ENCODE data around the gene UGT1A3.

UGT1A3 gene

DNA sequence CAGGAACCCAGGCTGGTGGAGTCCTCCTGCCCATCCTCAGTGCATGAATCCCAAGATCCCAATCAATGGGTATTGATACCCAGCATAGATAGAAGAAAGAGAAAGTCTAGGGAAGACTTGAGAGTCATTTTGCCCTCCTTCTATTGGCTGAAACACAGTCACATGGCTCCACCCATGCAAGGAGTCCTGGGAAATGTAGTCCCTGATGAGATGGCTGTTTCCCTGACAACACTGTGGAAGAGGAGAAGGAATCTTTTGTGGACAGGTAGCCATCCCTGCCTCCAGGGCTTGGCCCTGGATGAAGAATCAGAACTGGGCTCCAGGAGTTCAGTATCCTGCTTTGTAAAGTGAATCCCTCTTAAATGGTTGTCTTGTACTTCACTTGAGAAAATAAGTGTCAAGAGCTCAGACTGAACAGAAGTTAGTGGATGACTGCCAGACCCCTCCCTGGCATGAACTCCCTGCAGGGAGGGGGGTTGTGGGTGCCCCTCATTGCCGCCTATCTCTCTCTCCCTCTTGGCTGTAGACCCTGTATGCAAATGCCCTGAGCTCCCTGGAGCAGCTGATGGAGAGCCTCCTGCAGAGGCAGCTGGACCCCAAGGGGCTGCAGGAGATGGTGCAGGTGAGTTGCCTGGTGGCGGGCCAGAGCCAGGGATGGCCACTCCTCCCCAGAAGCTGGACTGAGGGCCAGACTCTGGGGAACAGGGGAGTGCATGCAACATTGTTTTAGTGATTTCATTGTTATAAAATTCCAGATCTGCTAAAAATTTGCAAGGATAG, 85.4 kb downstream of the UGT1A3 start:
- Histone ChIP-seq H3K27ac (ENCODE audit: low read depth, low read length) (no peak overlapping the region), H3K9me3 (ENCODE audit: low read length) (no peaks in the 10 kb centered on the region), H3K9ac (ENCODE audit: low read length) (no peak overlapping the region), H3K4me3 (ENCODE audit: low read depth in 1 of 2, low read length in 2 of 2) (no peak overlapping the region), H3K36me3 (ENCODE audit: insufficient read depth, low read length) (no peaks in the 10 kb centered on the region), H3K4me1 (ENCODE audit: insufficient read depth, low read length) (no peaks in the 10 kb centered on the region), H3K27me3 (ENCODE audit: control insufficient read depth in 1 of 2, insufficient read depth in 2 of 2, low read length in 2 of 2) (no peaks in the 10 kb centered on the region)

DNA sequence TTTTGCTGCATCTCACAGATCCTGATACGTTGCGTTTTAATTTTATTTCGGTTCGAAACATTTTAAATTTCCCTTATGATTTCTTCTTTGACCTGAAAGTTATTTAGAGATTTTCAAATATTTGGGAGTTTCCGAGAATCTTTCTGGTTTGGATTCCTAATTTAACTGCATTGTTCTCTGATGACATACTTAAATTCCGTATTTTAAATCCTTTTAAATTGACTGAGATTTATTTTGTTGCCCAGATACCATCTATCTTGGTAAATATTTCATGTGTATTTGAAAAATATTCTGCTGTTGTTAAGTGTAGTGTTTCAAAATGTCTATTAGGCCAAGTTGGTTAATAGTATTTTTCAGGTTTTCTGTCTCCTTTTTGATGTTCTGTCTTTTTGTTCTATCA, 87.0 kb downstream of the UGT1A3 start:
- no peaks in the 10 kb centered on the region for H3K36me3 ChIP-seq (ENCODE audit: insufficient read depth, low read length)
- H3K27ac ChIP-seq (ENCODE audit: low read depth, low read length) = no peak overlapping the region
- no peaks in the 10 kb centered on the region for H3K9me3 ChIP-seq (ENCODE audit: low read length)
- H3K27me3 ChIP-seq (ENCODE audit: control insufficient read depth in 1 of 2, insufficient read depth in 2 of 2, low read length in 2 of 2) = no peaks in the 10 kb centered on the region
- H3K9ac ChIP-seq (ENCODE audit: low read length) = no peak overlapping the region
- H3K4me3 ChIP-seq (ENCODE audit: low read depth in 1 of 2, low read length in 2 of 2) = no peak overlapping the region
- H3K4me1 ChIP-seq (ENCODE audit: insufficient read depth, low read length) = no peaks in the 10 kb centered on the region

DNA sequence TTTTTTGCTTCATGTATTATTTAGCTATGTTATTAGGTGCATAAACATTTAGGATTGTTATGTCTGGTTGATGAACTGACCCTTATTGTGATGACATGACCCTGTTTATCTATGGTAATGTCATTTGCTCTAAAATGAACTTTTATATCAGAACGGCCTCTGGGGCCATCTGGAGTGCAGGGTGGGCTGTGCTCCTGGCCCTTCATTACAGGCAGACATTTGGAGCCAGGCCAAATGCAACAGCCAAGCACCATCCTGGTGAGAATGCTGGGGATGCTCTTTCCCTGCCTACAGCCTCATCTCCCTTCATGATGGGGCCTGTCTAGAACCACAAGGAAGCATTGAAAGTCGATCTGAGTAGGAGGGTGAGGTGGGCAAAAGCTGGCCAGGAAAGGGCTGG, 87.5 kb downstream of the UGT1A3 start:
- no peaks in the 10 kb centered on the region for H3K27me3 ChIP-seq (ENCODE audit: control insufficient read depth in 1 of 2, insufficient read depth in 2 of 2, low read length in 2 of 2)
- H3K4me3 ChIP-seq (ENCODE audit: low read depth in 1 of 2, low read length in 2 of 2) = no peak overlapping the region
- H3K9me3 ChIP-seq (ENCODE audit: low read length) = no peaks in the 10 kb centered on the region
- no peaks in the 10 kb centered on the region for H3K4me1 ChIP-seq (ENCODE audit: insufficient read depth, low read length)
- H3K36me3 ChIP-seq (ENCODE audit: insufficient read depth, low read length) = no peaks in the 10 kb centered on the region
- no peak overlapping the region for H3K9ac ChIP-seq (ENCODE audit: low read length)
- no peak overlapping the region for H3K27ac ChIP-seq (ENCODE audit: low read depth, low read length)

DNA sequence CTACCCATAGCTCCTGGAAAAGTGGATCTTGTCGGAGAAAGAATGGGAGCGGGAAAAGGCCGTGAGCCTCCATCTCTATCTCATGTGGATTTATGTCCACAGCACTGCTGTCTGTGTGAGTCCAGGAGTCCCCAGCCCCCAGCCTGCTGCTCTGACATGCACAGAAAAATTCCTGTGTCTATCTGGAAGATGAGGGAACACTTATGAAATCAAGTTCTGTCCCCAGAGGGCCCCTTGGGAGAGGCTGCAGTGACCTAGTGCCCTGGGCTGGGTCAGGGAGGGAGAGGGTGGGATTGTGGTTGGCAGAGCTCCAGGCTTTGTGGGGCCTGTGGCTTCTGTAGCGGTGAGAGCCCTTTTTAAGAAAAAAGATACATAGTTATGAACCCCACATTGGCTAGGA, 87.9 kb downstream of the UGT1A3 start:
- Histone ChIP-seq H3K9ac (ENCODE audit: low read length) (no peak overlapping the region), H3K4me1 (ENCODE audit: insufficient read depth, low read length) (no peaks in the 10 kb centered on the region), H3K27ac (ENCODE audit: low read depth, low read length) (no peak overlapping the region), H3K4me3 (ENCODE audit: low read depth in 1 of 2, low read length in 2 of 2) (no peak overlapping the region), H3K9me3 (ENCODE audit: low read length) (no peaks in the 10 kb centered on the region), H3K36me3 (ENCODE audit: insufficient read depth, low read length) (no peaks in the 10 kb centered on the region), H3K27me3 (ENCODE audit: control insufficient read depth in 1 of 2, insufficient read depth in 2 of 2, low read length in 2 of 2) (no peaks in the 10 kb centered on the region)

DNA sequence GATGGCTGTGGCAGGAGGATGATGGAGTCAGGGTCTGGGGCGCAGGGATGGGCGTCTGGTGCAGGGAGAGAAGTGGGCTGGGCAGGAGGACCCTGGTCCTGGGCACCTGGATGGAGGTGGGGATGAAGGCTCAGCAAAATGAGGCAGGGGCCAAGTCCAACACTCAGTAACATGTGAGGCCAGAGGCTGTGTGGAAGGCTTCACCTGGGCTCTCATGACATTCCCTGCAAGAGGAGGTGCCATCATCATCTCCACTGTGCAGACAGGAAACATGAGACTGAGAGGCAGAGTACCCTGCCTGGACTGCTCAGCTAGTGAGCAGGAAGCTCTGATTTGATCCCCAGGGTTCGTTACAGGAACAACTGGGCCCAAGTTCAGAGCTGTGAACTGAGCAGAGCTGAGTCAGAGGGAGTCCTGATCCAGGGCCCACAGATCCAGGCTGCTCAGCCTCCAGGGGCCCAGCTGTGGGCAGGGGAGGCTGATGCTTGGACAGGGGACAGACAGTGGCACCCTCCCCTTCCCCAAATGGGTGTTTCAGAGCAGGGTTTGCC, 88.6 kb downstream of the UGT1A3 start:
- H3K4me3 ChIP-seq (ENCODE audit: low read depth in 1 of 2, low read length in 2 of 2) = no peak overlapping the region
- H3K36me3 ChIP-seq (ENCODE audit: insufficient read depth, low read length) = no peaks in the 10 kb centered on the region
- H3K27me3 ChIP-seq (ENCODE audit: control insufficient read depth in 1 of 2, insufficient read depth in 2 of 2, low read length in 2 of 2) = no peaks in the 10 kb centered on the region
- no peak overlapping the region for H3K9ac ChIP-seq (ENCODE audit: low read length)
- no peaks in the 10 kb centered on the region for H3K9me3 ChIP-seq (ENCODE audit: low read length)
- H3K4me1 ChIP-seq (ENCODE audit: insufficient read depth, low read length) = no peaks in the 10 kb centered on the region
- H3K27ac ChIP-seq (ENCODE audit: low read depth, low read length) = no peak overlapping the region

DNA sequence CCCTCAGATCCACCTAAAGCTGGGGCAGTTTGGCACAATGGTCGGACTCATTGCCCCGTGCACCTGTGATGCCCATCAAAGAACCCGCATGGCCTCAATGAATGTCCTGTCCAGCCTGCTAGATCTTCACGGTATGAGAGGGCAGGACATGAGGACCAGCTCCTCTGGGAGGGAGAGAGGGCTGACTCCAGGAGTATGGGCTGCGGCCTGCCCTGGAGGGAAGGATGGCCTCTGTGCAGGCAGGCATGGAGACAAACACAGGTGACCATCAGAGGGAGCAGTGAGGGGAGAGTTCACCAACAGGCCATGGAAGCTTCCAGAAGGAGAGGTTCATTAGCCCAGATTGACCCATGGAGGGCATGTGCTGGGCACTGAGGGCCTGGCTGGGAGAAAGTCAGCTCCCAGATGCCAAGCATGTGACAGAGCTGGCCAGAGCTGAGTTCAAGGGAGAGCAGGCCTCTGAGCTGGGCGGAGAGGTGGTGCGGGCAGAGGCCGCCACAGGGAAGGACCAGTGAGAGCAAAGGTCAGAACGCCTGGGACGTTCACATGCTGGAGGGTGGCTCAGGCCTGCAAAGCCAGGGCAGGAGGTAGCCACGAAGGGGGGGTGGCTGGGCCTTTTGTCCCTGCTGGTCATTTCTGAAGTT, 89.3 kb downstream of the UGT1A3 start:
- no peak overlapping the region for H3K9ac ChIP-seq (ENCODE audit: low read length)
- no peak overlapping the region for H3K27ac ChIP-seq (ENCODE audit: low read depth, low read length)
- H3K27me3 ChIP-seq (ENCODE audit: control insufficient read depth in 1 of 2, insufficient read depth in 2 of 2, low read length in 2 of 2) = no peaks in the 10 kb centered on the region
- no peaks in the 10 kb centered on the region for H3K36me3 ChIP-seq (ENCODE audit: insufficient read depth, low read length)
- no peaks in the 10 kb centered on the region for H3K9me3 ChIP-seq (ENCODE audit: low read length)
- H3K4me1 ChIP-seq (ENCODE audit: insufficient read depth, low read length) = no peaks in the 10 kb centered on the region
- no peak overlapping the region for H3K4me3 ChIP-seq (ENCODE audit: low read depth in 1 of 2, low read length in 2 of 2)

DNA sequence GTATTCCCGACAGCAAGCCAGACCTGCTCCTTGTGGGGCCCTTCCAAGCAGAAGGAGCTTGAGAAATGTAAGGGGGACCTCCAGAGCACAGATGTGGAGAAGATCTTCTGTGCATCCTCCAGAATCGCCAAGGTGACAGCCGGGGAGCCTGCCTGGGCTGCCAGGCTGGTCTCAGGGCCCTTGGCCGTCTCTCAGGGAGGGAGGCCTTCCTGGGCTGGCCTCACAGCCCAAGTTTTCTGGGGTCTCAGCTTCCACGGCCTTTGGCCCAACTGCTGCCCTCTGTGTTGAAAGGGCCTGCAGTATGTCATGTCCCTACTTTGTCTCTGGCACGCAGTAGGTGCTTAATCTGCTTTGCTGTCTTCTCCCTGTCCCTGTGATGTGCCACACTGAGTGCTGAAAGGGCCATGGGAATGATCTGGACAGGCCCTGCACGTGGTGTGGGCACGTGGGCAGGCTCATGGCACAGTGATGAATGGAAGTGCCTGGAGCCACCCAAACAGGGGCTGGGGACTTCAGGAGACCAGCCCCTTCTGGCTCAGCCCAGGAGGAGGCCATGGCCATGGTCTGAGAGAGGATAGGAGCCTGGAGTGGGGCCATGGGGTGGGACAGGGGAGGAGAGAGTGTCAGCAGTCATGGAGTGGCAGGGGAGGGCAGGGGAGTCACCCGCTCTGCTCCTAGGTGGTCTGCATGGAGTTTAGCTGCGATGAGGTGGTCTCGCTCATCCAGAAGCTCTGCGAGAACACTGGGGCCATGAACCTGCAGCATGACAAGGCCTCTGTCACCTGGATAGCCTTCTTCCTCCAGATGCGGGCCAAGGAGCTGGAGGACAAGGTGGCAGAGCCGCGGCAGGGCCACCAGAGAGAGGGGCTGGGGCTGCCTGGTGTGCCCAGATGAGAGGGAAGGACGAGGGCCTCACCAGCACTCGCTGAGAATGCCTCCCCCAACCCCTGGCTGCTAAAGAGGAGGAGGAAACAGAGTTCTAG, 90.1 kb downstream of the UGT1A3 start:
- Histone ChIP-seq H3K4me3 (ENCODE audit: low read depth in 1 of 2, low read length in 2 of 2) (no peak overlapping the region), H3K27me3 (ENCODE audit: control insufficient read depth in 1 of 2, insufficient read depth in 2 of 2, low read length in 2 of 2) (no peaks in the 10 kb centered on the region), H3K9ac (ENCODE audit: low read length) (no peak overlapping the region), H3K4me1 (ENCODE audit: insufficient read depth, low read length) (no peaks in the 10 kb centered on the region), H3K27ac (ENCODE audit: low read depth, low read length) (no peak overlapping the region), H3K9me3 (ENCODE audit: low read length) (no peaks in the 10 kb centered on the region), H3K36me3 (ENCODE audit: insufficient read depth, low read length) (no peaks in the 10 kb centered on the region)

DNA sequence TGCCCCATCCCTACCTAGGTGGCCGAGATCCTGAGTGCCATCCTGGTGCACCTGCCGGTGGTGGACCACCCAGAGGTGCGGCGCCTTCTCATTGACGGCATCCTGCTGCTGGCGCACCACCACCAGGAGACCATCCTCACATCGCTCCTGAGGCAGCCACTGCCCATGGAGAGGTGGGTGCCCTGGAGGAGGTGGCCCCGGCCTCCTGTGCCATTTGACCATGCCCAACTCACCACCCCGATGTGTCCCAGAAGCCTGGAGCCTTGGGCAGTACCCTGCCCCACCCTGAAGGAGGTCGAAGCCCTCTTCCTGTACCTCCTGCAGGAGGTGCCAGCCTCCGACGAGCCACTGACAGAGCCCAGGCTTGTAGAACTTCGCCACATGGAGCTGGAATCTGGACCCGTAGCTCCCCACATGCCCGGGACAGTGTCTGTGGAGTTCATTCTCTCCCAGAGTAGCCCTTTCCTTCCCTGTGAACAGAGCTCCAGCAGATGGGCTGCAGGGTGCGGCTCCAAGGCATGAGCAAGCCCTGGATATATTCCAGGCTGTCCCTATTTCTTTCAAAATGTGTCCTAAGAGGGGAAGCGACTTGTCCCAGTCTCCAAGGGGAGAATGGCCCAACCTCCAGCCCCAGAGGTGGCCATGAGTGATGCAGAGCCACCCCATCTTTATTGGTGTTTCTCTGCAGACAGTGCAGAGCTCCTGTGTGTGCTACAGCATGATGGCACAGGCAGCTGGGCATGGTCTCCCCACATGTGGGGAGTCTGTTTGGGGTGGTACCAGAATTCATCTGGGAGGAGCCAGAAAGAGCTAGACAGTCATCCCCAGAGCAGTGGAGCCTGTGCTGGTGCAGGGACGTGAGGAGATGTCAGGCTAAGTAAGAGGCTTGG, 91.3 kb downstream of the UGT1A3 start:
- Histone ChIP-seq H3K9ac (ENCODE audit: low read length) (no peak overlapping the region), H3K4me3 (ENCODE audit: low read depth in 1 of 2, low read length in 2 of 2) (no peak overlapping the region), H3K36me3 (ENCODE audit: insufficient read depth, low read length) (no peaks in the 10 kb centered on the region), H3K4me1 (ENCODE audit: insufficient read depth, low read length) (no peaks in the 10 kb centered on the region), H3K27ac (ENCODE audit: low read depth, low read length) (no peak overlapping the region), H3K27me3 (ENCODE audit: control insufficient read depth in 1 of 2, insufficient read depth in 2 of 2, low read length in 2 of 2) (no peaks in the 10 kb centered on the region), H3K9me3 (ENCODE audit: low read length) (no peaks in the 10 kb centered on the region)

DNA sequence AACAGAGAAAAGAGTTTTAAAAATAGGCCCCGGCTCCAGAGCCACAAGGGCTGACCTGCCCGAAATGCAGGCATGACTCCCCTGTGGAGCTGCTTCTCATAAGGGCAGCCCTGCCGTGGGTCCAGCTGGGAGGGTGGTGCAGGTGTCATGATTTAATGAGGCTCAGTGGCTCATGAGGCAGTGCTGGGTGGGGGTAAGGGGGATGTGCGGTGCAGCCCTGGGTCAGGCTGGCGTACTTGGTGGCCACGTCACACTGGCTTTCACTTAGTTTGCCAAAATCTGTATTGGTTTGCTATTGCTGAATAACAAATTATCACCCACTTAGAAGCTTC, 91.9 kb downstream of the UGT1A3 start:
- no peaks in the 10 kb centered on the region for H3K27me3 ChIP-seq (ENCODE audit: control insufficient read depth in 1 of 2, insufficient read depth in 2 of 2, low read length in 2 of 2)
- H3K4me1 ChIP-seq (ENCODE audit: insufficient read depth, low read length) = no peaks in the 10 kb centered on the region
- H3K9ac ChIP-seq (ENCODE audit: low read length) = no peak overlapping the region
- H3K4me3 ChIP-seq (ENCODE audit: low read depth in 1 of 2, low read length in 2 of 2) = no peak overlapping the region
- H3K36me3 ChIP-seq (ENCODE audit: insufficient read depth, low read length) = no peaks in the 10 kb centered on the region
- H3K9me3 ChIP-seq (ENCODE audit: low read length) = no peaks in the 10 kb centered on the region
- no peak overlapping the region for H3K27ac ChIP-seq (ENCODE audit: low read depth, low read length)

DNA sequence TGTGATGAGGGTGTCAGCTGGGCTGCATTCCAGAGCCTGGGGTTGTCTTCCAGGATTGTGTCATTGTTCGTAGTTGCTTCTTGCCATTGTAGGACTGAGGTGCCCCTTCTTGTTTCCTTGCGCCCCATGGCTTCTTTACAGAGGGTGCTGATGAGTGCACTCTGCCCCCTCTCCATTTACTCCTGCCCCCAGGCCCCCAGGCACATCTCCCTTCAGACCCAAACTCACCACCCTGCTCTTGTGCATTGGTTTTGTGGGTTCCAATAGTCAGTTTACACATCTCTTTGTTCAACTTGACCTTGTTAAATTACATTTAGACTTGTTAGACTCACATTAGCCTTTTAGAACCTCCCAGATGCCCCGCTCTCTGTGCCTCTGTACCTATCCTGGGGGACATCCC, 92.4 kb downstream of the UGT1A3 start:
- no peaks in the 10 kb centered on the region for H3K27me3 ChIP-seq (ENCODE audit: control insufficient read depth in 1 of 2, insufficient read depth in 2 of 2, low read length in 2 of 2)
- H3K4me3 ChIP-seq (ENCODE audit: low read depth in 1 of 2, low read length in 2 of 2) = no peak overlapping the region
- no peak overlapping the region for H3K9ac ChIP-seq (ENCODE audit: low read length)
- H3K36me3 ChIP-seq (ENCODE audit: insufficient read depth, low read length) = no peaks in the 10 kb centered on the region
- no peak overlapping the region for H3K27ac ChIP-seq (ENCODE audit: low read depth, low read length)
- no peaks in the 10 kb centered on the region for H3K4me1 ChIP-seq (ENCODE audit: insufficient read depth, low read length)
- no peaks in the 10 kb centered on the region for H3K9me3 ChIP-seq (ENCODE audit: low read length)

Measured in muscle layer of colon (tissue), 2 donors.